MCF 10A (cell line): ENCODE results near the gene KCNA5. TPM values are rescaled to one million over a fixed set of nuclear protein-coding genes. Genes with fewer than 3 reads are reported as not detected.

Experiments
- BruUV-seq: library from RNA; stranded (reverse); fragments of 400-500 nt; replicated peaks from 2 replicates; lab custom pipeline; 2021; lab: Mats Ljungman, UMichigan
- CTCF ChIA-PET: fragments of 300-600 bp; sonication (Branson Sonifier 250); formaldehyde crosslinking; extraction: SDS; loops from one replicate; lab custom pipeline; 2021; ENCODE audit warnings: antibody characterized with exemption, inconsistent platforms; lab: Yijun Ruan, JAX
- POLR2A ChIA-PET: fragments of 300-600, 350-650 bp; sonication (Branson Sonifier 250); formaldehyde crosslinking; extraction: SDS; loops from one replicate; lab custom pipeline; 2020; ENCODE audit warnings: antibody characterized with exemption, inconsistent platforms; lab: Yijun Ruan, JAX
- DNase-seq: peaks from one replicate; pipeline ENCODE4 v3.0.0-alpha.2; 2018; ENCODE audit not compliant: unreplicated experiment
- H3K27ac Mint-ChIP-seq: one replicate; pipeline ENCODE4 v1.8.0; 2022; ENCODE audit warnings: mild to moderate bottlenecking, low read depth, mixed read lengths; ENCODE audit not compliant: unreplicated experiment
- H3K27me3 Mint-ChIP-seq: one replicate; pipeline ENCODE4 v1.8.0; 2022; ENCODE audit warnings: mixed read lengths; ENCODE audit not compliant: insufficient read depth, unreplicated experiment
- H3K36me3 Mint-ChIP-seq: one replicate; pipeline ENCODE4 v1.8.0; 2022; ENCODE audit warnings: mild to moderate bottlenecking, moderate library complexity, mixed read lengths; ENCODE audit not compliant: insufficient read depth, unreplicated experiment
- H3K4me1 Mint-ChIP-seq: one replicate; pipeline ENCODE4 v1.8.0; 2022; ENCODE audit warnings: mixed read lengths; ENCODE audit not compliant: insufficient read depth, unreplicated experiment
- H3K4me3 Mint-ChIP-seq: one replicate; pipeline ENCODE4 v1.8.0; 2022; ENCODE audit warnings: mild to moderate bottlenecking, moderate library complexity, mixed read lengths; ENCODE audit not compliant: unreplicated experiment
- H3K9me3 Mint-ChIP-seq: one replicate; pipeline ENCODE4 v1.8.0; 2022; ENCODE audit warnings: mixed read lengths; ENCODE audit not compliant: unreplicated experiment
- intact Hi-C: fragments of 100-400 bp; cut with micrococcal nuclease; formaldehyde crosslinking; loops from 2 replicates; pipeline ENCODE4 v1.14.1; 2022
- total RNA-seq: library from RNA; stranded (reverse); gene quantifications from 2 replicates; pipeline ENCODE4 v1.2.3, GENCODE V29; 2022
- TF ChIP-seq, protein P1 (sequence below): fragments of 200-600 bp; IDR thresholded peaks from one replicate; pipeline ENCODE4 v1.8.0; 2022; ENCODE audit warnings: antibody characterized with exemption, mild to moderate bottlenecking; ENCODE audit not compliant: unreplicated experiment

Gene KCNA5
- total RNA-seq, 1 experiment from 2014 or later: not detected

- TF ChIP-seq, protein P1, sequence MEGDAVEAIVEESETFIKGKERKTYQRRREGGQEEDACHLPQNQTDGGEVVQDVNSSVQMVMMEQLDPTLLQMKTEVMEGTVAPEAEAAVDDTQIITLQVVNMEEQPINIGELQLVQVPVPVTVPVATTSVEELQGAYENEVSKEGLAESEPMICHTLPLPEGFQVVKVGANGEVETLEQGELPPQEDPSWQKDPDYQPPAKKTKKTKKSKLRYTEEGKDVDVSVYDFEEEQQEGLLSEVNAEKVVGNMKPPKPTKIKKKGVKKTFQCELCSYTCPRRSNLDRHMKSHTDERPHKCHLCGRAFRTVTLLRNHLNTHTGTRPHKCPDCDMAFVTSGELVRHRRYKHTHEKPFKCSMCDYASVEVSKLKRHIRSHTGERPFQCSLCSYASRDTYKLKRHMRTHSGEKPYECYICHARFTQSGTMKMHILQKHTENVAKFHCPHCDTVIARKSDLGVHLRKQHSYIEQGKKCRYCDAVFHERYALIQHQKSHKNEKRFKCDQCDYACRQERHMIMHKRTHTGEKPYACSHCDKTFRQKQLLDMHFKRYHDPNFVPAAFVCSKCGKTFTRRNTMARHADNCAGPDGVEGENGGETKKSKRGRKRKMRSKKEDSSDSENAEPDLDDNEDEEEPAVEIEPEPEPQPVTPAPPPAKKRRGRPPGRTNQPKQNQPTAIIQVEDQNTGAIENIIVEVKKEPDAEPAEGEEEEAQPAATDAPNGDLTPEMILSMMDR: no peak
- H3K27ac Mint-ChIP-seq: no peak overlapping the region
- peaks cover 3% of the 10 kb centered on the region for H3K36me3 Mint-ChIP-seq
- H3K4me3 Mint-ChIP-seq: no peak overlapping the region
- BruUV-seq: no TSS peak
- POLR2A ChIA-PET: no interaction called here
- peaks cover 13% of the 10 kb centered on the region for H3K9me3 Mint-ChIP-seq
- CTCF ChIA-PET: no interaction called here
- H3K27me3 Mint-ChIP-seq: no peaks in the 10 kb centered on the region
- no peak for DNase-seq
- intact Hi-C loops: no loop called here
- no peaks in the 10 kb centered on the region for H3K4me1 Mint-ChIP-seq
Observed at GRCh38 chr12:5026342-5026938, 17.2 kb upstream of the KCNA5 start.

DNA sequence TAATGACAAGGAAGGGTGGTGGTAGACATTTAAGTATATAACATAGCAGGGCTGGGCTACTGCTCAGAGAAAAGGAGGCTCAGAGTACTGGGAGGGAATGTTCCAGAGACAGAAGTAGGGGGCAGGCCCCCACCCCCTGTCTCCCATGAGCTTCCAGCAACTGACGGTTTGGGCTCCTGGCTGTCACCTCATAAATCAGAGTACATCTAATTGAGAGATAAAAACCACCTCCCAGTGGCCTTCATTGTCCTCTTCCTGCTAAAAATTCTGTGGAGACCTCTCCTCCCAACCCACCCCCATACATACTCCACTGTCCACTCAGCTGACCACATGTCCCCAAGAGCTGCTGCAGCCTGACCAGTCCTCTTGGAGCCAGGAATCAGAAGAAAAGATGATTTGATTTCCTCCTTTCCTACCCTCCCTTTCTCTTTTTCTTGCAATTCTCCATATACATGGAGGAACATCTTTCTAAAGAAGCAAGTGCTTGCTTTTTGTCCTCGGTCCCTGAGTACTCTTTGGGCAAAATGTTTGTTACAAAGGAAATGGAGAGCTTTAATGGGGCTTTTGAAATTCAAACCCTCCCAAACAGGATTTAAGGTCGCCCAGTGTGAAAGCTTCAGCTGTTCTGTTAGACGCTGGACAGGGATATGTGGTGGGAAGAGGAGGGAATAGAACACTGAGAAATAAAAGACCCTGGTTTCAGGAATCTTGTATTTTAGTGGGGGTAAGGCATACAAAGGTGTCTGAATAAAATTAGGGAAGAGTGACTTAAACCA lies 16.4 kb upstream of the KCNA5 start:
- intact Hi-C loops: no loop called here

DNA sequence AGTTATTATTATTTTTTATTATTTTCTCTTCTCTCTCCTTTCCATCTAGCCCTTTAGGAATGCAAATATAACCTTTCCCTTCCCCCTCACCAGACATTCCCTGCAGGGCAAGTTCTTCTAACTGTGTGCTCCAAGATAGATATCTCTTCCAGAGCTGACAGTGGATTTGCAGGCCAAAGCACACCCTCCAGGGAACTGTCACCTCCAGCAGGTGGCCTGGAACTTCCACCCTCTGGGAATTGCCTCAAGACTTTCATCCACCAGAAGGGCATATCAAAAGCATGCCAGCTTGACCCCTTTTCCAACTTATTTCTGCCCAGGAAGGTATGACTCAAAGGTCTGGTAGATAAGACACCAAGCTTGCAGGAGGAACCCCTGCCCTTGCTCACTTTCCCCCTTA lies 13.6 kb upstream of the KCNA5 start:
- Mint-ChIP-seq H3K4me1 (no peaks in the 10 kb centered on the region), H3K9me3 (peaks cover 8% of the 10 kb centered on the region), H3K27ac (no peak overlapping the region), H3K27me3 (no peaks in the 10 kb centered on the region), H3K36me3 (no peaks in the 10 kb centered on the region), H3K4me3 (no peak overlapping the region)
- BruUV-seq: no TSS peak
- TF ChIP-seq, protein P1: no peak
- intact Hi-C loops: no loop called here
- ChIA-PET CTCF (interaction anchor here (1.5 to 2.3 kb wide), 2 partner anchors 8 to 173 kb away, joined by 5 to 9 read pairs; no protein-coding TSS in a partner anchor), POLR2A (no interaction called here)
- DNase-seq: no peak

More for the DNA sequence above, 16.4 kb upstream of the KCNA5 start:
- TF ChIP-seq, protein P1: no peak
- Mint-ChIP-seq H3K36me3 (no peaks in the 10 kb centered on the region), H3K4me1 (no peaks in the 10 kb centered on the region), H3K27ac (no peak overlapping the region), H3K27me3 (no peaks in the 10 kb centered on the region), H3K9me3 (peaks cover 13% of the 10 kb centered on the region), H3K4me3 (no peak overlapping the region)
- no peak for DNase-seq
- BruUV-seq: no TSS peak
- ChIA-PET POLR2A (no interaction called here), CTCF (interaction anchor here (1.0 kb wide), 1 partner anchor 56 kb away, joined by 5 read pairs; no protein-coding TSS in a partner anchor)

GRCh38 chr12:5031242-5031641 lies 12.4 kb upstream of the KCNA5 start:
- no TSS peak for BruUV-seq
- Mint-ChIP-seq H3K36me3 (no peaks in the 10 kb centered on the region), H3K27ac (no peak overlapping the region), H3K4me1 (no peaks in the 10 kb centered on the region), H3K27me3 (no peaks in the 10 kb centered on the region), H3K9me3 (peaks cover 6% of the 10 kb centered on the region), H3K4me3 (no peak overlapping the region)
- ChIA-PET POLR2A (no interaction called here), CTCF (interaction anchor here (1.0 to 2.3 kb wide), 3 partner anchors 9 to 174 kb away, joined by 3 to 9 read pairs (median 5); no protein-coding TSS in a partner anchor)
- intact Hi-C loops: no loop called here
- TF ChIP-seq, protein P1: no peak
- DNase-seq: no peak
